Sigmoid colon (tissue), 7 donors: ENCODE data around the gene PRKN. TPM values are rescaled to one million over a fixed set of nuclear protein-coding genes. Genes with fewer than 3 reads are reported as not detected.

Source experiments
- DNase-seq: peaks from one replicate; pipeline ENCODE4 v3.0.0-alpha.2; 2019
- H3K27ac ChIP-seq, 4 donors: fragments of 200-600 bp; sonication (generic); one replicate each; pipeline ENCODE4 v1.5.1; 2016 to 2019; ENCODE audit warnings: mild to moderate bottlenecking in 1 of 4
- H3K27me3 ChIP-seq, 3 donors: fragments of 200-600 bp; sonication (generic); one replicate each; pipeline ENCODE4 v1.5.1; 2019; ENCODE audit warnings: mild to moderate bottlenecking in 1 of 3
- H3K36me3 ChIP-seq, 4 donors: fragments of 200-600 bp; sonication (generic); one replicate each; pipeline ENCODE4 v1.5.1; 2016 to 2019
- H3K4me1 ChIP-seq, 4 donors: fragments of 200-600 bp; sonication (generic); one replicate each; pipeline ENCODE4 v1.5.1; 2017 to 2019
- H3K4me3 ChIP-seq, 4 donors: fragments of 200-600 bp; sonication (generic); one replicate each; pipeline ENCODE4 v1.5.1; 2017 to 2019; ENCODE audit warnings: mild to moderate bottlenecking in 2 of 4, moderate library complexity in 1 of 4
- H3K9me3 ChIP-seq, 4 donors: fragments of 200-600 bp in 3 of 4; sonication (generic) in 3 of 4; one replicate each; pipeline versions ENCODE4 v1.5.1 to v1.6.1; 2013 to 2019
- CTCF ChIP-seq, 4 experiments: fragments of 450-650 bp in 3 of 4; fragments of 200-600 bp in 1 of 4; IDR thresholded peaks; one replicate each; pipeline ENCODE4 v1.5.1; 2016 to 2019; ENCODE audit warnings: antibody characterized with exemption in 4 of 4, mild to moderate bottlenecking in 3 of 4, moderate library complexity in 2 of 4
- EP300 ChIP-seq, 4 donors: sonication (generic); formaldehyde crosslinking; IDR thresholded peaks; one replicate each; pipeline ENCODE4 v1.6.1; 2017; ENCODE audit warnings: antibody characterized with exemption in 4 of 4
- POLR2A ChIP-seq, 2 donors: fragments of 450-650 bp; IDR thresholded peaks; one replicate each; pipeline ENCODE4 v1.6.1; 2016; ENCODE audit warnings: antibody characterized with exemption in 2 of 2, mild to moderate bottlenecking in 2 of 2, moderate library complexity in 2 of 2
- POLR2AphosphoS5 ChIP-seq, 4 donors: sonication (generic); formaldehyde crosslinking; IDR thresholded peaks; one replicate each; pipeline ENCODE4 v1.6.1; 2017; ENCODE audit warnings: antibody characterized with exemption in 4 of 4
- WGBS, 2 donors: extraction: QIAGEN DNeasy Blood & Tissue Kit; methylation state at CpG; one replicate each; pipeline ENCODE4 v1.1.7; 2013; 5-methylcytosine and 5-hydroxymethylcytosine counted together
- intact Hi-C: fragments of 100-400 bp; cut with DNase I; formaldehyde crosslinking; loops from one replicate; pipeline ENCODE4 v1.15.1; 2023
- polyA plus RNA-seq, 3 donors: library from polyadenylated mRNA; stranded (reverse); fragments of 200-250 nt; gene quantifications; one replicate each; pipeline ENCODE4 v1.2.3, GENCODE V29; 2013
- total RNA-seq, 4 donors: library from RNA; depleted of rRNA; stranded (reverse); fragments of >200 nt; gene quantifications; one replicate each; pipeline ENCODE4 v1.1.0, GENCODE V29; 2016
- donor health status: healthy with polysubstance abuse.
- donor health status: Bipolar disorder and iron deficiency.
- donor health status: healthy.

PRKN gene
- total and polyA plus RNA-seq, 7 donors: 0.38 to 173 (median 9.7) TPM

GRCh38 chr6:161354276-161354840, 1373.2 kb downstream of the PRKN start:
- no peaks in the 10 kb centered on the region for H3K36me3 ChIP-seq
- no peaks in the 10 kb centered on the region for H3K4me1 ChIP-seq
- no peak overlapping the region for H3K4me3 ChIP-seq
- H3K9me3 ChIP-seq: no peaks in the 10 kb centered on the region
- TF ChIP-seq EP300 (IDR thresholded peaks at IDR 0.05) (no peak), POLR2A (IDR thresholded peaks at IDR 0.05) (no peak), CTCF (IDR thresholded peaks at IDR 0.05) (no peak), POLR2AphosphoS5 (IDR thresholded peaks at IDR 0.05) (no peak)
- 94 to 96% methylated on average over 12 of the region's 12 CpGs for WGBS, 2 donors
- intact Hi-C loops: no loop called here
- no peak for DNase-seq
- H3K27ac ChIP-seq: no peak overlapping the region
- H3K27me3 ChIP-seq: no peaks in the 10 kb centered on the region

GRCh38 chr6:161353208-161353613, 1374.4 kb downstream of the PRKN start:
- WGBS, 2 donors: 77 to 80% methylated on average over 11 of the region's 11 CpGs
- intact Hi-C loops: no loop called here
- Histone ChIP-seq H3K27ac (no peak overlapping the region), H3K4me3 (no peak overlapping the region), H3K4me1 (no peaks in the 10 kb centered on the region), H3K27me3 (no peaks in the 10 kb centered on the region), H3K36me3 (no peaks in the 10 kb centered on the region), H3K9me3 (no peaks in the 10 kb centered on the region)
- TF ChIP-seq EP300 (IDR thresholded peaks at IDR 0.05): no peak
- TF ChIP-seq CTCF (IDR thresholded peaks at IDR 0.05): no peak
- no peak for TF ChIP-seq POLR2A (IDR thresholded peaks at IDR 0.05)
- TF ChIP-seq POLR2AphosphoS5 (IDR thresholded peaks at IDR 0.05): no peak
- no peak for DNase-seq

- Histone ChIP-seq H3K4me1 (no peaks in the 10 kb centered on the region), H3K27ac (no peak overlapping the region), H3K36me3 (no peaks in the 10 kb centered on the region), H3K4me3 (no peak overlapping the region), H3K27me3 (no peaks in the 10 kb centered on the region), H3K9me3 (no peaks in the 10 kb centered on the region)
- intact Hi-C loops: no loop called here
- no peak for DNase-seq
- TF ChIP-seq POLR2A (IDR thresholded peaks at IDR 0.05): no peak
- no peak for TF ChIP-seq POLR2AphosphoS5 (IDR thresholded peaks at IDR 0.05)
- no peak for TF ChIP-seq EP300 (IDR thresholded peaks at IDR 0.05)
- TF ChIP-seq CTCF (IDR thresholded peaks at IDR 0.05): no peak
- 54 to 71% methylated on average over 5 of the region's 5 CpGs for WGBS, 2 donors
These were observed 1375.7 kb downstream of the PRKN start for GRCh38 chr6:161351858-161352257.

- intact Hi-C loops: no loop called here
- Histone ChIP-seq H3K9me3 (no peaks in the 10 kb centered on the region), H3K36me3 (no peaks in the 10 kb centered on the region), H3K4me3 (no peak overlapping the region), H3K27ac (no peak overlapping the region), H3K27me3 (no peaks in the 10 kb centered on the region), H3K4me1 (no peaks in the 10 kb centered on the region)
- no peak for DNase-seq
- WGBS, 2 donors: 96% methylated on average over 19 of the region's 19 CpGs
- TF ChIP-seq POLR2A (IDR thresholded peaks at IDR 0.05) (no peak), CTCF (IDR thresholded peaks at IDR 0.05) (no peak), POLR2AphosphoS5 (IDR thresholded peaks at IDR 0.05) (no peak), EP300 (IDR thresholded peaks at IDR 0.05) (no peak)
These were observed 1377.7 kb downstream of the PRKN start for GRCh38 chr6:161349886-161350285.

- no peaks in the 10 kb centered on the region for H3K4me1 ChIP-seq
- intact Hi-C loops: no loop called here
- no peak for DNase-seq
- H3K27me3 ChIP-seq: no peaks in the 10 kb centered on the region
- H3K4me3 ChIP-seq: no peak overlapping the region
- no peak overlapping the region for H3K27ac ChIP-seq
- H3K36me3 ChIP-seq: no peaks in the 10 kb centered on the region
- no peak for TF ChIP-seq POLR2AphosphoS5 (IDR thresholded peaks at IDR 0.05)
- TF ChIP-seq EP300 (IDR thresholded peaks at IDR 0.05): no peak
- TF ChIP-seq POLR2A (IDR thresholded peaks at IDR 0.05): no peak
- no peak for TF ChIP-seq CTCF (IDR thresholded peaks at IDR 0.05)
- no peaks in the 10 kb centered on the region for H3K9me3 ChIP-seq
- WGBS, 2 donors: 96% methylated on average over 5 of the region's 5 CpGs
These were observed 1379.0 kb downstream of the PRKN start for GRCh38 chr6:161348628-161348994.
